Esophagus muscularis mucosa (tissue), 3 donors: Measurements from ENCODE around the gene S1PR3.

Experiments
- POLR2AphosphoS5 ChIP-seq, 2 donors: sonication (generic); formaldehyde crosslinking; IDR thresholded peaks; one replicate each; pipeline ENCODE4 v1.6.1; 2017; ENCODE audit warnings: antibody characterized with exemption in 2 of 2
- TF ChIP-seq, protein P1 (sequence below), 3 experiments: fragments of 200-600 bp in 2 of 3; fragments of 450-650 bp in 1 of 3; sonication (generic) in 2 of 3; IDR thresholded peaks; one replicate each; pipeline ENCODE4 v1.5.1; 2017 to 2019; ENCODE audit warnings: antibody characterized with exemption in 3 of 3, mild to moderate bottlenecking in 2 of 3, moderate library complexity in 1 of 3

DNA sequence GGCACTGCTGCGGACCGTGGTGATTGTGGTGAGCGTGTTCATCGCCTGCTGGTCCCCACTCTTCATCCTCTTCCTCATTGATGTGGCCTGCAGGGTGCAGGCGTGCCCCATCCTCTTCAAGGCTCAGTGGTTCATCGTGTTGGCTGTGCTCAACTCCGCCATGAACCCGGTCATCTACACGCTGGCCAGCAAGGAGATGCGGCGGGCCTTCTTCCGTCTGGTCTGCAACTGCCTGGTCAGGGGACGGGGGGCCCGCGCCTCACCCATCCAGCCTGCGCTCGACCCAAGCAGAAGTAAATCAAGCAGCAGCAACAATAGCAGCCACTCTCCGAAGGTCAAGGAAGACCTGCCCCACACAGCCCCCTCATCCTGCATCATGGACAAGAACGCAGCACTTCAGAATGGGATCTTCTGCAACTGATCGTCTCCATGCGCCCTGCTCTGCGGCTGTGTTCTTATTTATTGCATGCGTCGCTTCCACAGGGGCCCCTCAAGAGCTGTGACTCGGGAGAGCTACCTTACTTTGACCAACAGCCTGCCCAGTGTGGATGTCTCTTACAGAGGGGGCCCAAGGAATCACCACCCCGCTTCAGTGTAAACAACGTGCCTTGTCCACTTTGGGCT lies 10.8 kb downstream of the S1PR3 start:
- no peak for TF ChIP-seq POLR2AphosphoS5 (IDR thresholded peaks at IDR 0.05)
- TF ChIP-seq, protein P1, sequence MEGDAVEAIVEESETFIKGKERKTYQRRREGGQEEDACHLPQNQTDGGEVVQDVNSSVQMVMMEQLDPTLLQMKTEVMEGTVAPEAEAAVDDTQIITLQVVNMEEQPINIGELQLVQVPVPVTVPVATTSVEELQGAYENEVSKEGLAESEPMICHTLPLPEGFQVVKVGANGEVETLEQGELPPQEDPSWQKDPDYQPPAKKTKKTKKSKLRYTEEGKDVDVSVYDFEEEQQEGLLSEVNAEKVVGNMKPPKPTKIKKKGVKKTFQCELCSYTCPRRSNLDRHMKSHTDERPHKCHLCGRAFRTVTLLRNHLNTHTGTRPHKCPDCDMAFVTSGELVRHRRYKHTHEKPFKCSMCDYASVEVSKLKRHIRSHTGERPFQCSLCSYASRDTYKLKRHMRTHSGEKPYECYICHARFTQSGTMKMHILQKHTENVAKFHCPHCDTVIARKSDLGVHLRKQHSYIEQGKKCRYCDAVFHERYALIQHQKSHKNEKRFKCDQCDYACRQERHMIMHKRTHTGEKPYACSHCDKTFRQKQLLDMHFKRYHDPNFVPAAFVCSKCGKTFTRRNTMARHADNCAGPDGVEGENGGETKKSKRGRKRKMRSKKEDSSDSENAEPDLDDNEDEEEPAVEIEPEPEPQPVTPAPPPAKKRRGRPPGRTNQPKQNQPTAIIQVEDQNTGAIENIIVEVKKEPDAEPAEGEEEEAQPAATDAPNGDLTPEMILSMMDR (IDR thresholded peaks at IDR 0.05), result no peak
